ENCODE results near the gene PAGE2B. TPM values are rescaled to one million over a fixed set of nuclear protein-coding genes. Genes with fewer than 3 reads are reported as not detected.
"Not testable (repeated sequence)": the region's sequence is repeated elsewhere in the genome, so short reads cannot be mapped to it uniquely, and the experiment has no call there.

Gene PAGE2B
- total and polyA plus RNA-seq, 3 experiments from 2014 or later = not detected

DNA sequence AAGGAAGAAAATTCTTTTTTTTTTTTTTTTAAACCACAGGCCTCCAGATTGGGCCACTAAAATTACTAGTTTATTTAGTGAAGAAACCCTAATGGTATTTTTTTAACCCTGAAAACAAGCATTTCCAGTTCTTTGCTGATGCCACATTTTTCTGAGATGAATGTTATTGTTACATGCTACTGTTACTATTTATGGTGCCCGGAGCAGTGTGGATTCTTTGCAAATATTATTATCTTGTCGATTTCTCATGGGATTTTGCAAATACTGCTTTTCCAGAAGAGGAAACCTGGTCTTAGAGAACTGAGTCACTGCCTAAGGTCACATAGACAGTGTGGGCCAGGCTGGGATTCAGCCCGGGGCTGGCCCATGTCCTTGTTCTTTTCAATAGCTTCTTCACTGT is 35.4 kb upstream of the PAGE2B start:
- Histone ChIP-seq H3K27me3 (ENCODE audit: insufficient read depth, low read length, poor library complexity, severe bottlenecking) (no peaks in the 10 kb centered on the region), H3K36me3 (ENCODE audit: insufficient read depth, low read length) (no peaks in the 10 kb centered on the region), H3K4me1 (ENCODE audit: insufficient read depth, low read length) (no peaks in the 10 kb centered on the region), H3K9me3 (ENCODE audit: low read length) (no peaks in the 10 kb centered on the region), H3K27ac (ENCODE audit: low read depth, low read length) (no peak overlapping the region), H3K4me3 (ENCODE audit: low read length) (no peak overlapping the region)
- H3K4me1 Mint-ChIP-seq = no peaks in the 10 kb centered on the region
- CTCF ChIA-PET = no interaction called here
- no peaks in the 10 kb centered on the region for H3K36me3 Mint-ChIP-seq
- POLR2A ChIA-PET = no interaction called here
- no peak for DNase-seq
- H3K9me3 Mint-ChIP-seq = no peaks in the 10 kb centered on the region
- no peak overlapping the region for H3K4me3 Mint-ChIP-seq
- no peaks in the 10 kb centered on the region for H3K27me3 Mint-ChIP-seq
- no peak overlapping the region for H3K27ac Mint-ChIP-seq

DNA sequence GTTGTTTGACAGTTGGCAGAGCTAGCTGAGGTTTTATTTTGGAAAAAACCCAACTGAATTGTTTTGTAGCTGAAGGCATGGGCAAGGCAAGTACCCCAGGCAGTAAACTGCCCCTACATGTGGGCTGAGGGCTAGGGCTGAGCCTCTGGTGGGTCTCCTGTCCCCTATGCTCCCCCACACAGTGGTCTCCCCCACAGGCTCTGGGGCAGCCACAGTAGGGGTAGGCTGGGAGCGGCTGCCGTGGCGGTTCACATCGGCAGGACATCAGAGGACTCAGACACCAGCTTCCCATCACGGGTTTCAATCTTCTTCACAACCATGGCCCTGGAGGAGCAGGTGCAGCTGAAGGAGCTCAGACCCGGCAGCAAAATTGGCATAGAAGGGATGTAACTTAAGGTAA is 33.3 kb upstream of the PAGE2B start:
- no peaks in the 10 kb centered on the region for H3K27me3 Mint-ChIP-seq

DNA sequence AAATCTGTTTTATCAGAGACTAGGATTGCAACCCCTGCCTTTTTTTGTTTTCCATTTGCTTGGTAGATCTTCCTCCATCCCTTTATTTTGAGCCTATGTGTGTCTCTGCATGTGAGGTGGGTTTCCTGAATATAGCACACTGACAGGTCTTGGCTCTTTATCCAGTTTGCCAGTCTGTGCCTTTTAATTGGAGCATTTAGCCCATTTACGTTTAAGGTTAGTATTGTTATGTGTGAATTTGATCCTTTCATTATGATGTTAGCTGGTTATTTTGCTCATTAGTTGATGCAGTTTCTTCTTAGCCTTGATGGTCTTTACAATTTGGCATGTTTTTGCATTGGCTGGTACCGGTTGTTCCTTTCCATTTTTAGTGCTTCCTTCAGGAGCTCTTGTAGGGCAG is 24.2 kb upstream of the PAGE2B start:
- H3K4me3 ChIP-seq (ENCODE audit: low read length); H3K9me3 Mint-ChIP-seq; H3K4me3 Mint-ChIP-seq; H3K9me3 ChIP-seq (ENCODE audit: low read length); H3K4me1 ChIP-seq (ENCODE audit: insufficient read depth, low read length); H3K27ac ChIP-seq (ENCODE audit: low read depth, low read length); H3K27ac Mint-ChIP-seq; H3K36me3 Mint-ChIP-seq; DNase-seq; H3K4me1 Mint-ChIP-seq; H3K36me3 ChIP-seq (ENCODE audit: insufficient read depth, low read length); CTCF ChIA-PET; POLR2A ChIA-PET; H3K27me3 ChIP-seq (ENCODE audit: insufficient read depth, low read length, poor library complexity, severe bottlenecking): not testable (repeated sequence)
- peaks cover 0 to 12% of the 10 kb centered on the region in 2 donors for H3K27me3 Mint-ChIP-seq

More for the DNA sequence above, 33.3 kb upstream of the PAGE2B start:
- Mint-ChIP-seq H3K9me3 (no peaks in the 10 kb centered on the region), H3K27ac (no peak overlapping the region), H3K4me1 (no peaks in the 10 kb centered on the region), H3K4me3 (no peak overlapping the region), H3K36me3 (no peaks in the 10 kb centered on the region)
- Histone ChIP-seq H3K36me3 (ENCODE audit: insufficient read depth, low read length) (no peaks in the 10 kb centered on the region), H3K4me3 (ENCODE audit: low read length) (no peak overlapping the region), H3K4me1 (ENCODE audit: insufficient read depth, low read length) (no peaks in the 10 kb centered on the region), H3K27ac (ENCODE audit: low read depth, low read length) (no peak overlapping the region), H3K9me3 (ENCODE audit: low read length) (no peaks in the 10 kb centered on the region), H3K27me3 (ENCODE audit: insufficient read depth, low read length, poor library complexity, severe bottlenecking) (no peaks in the 10 kb centered on the region)
- CTCF ChIA-PET = no interaction called here
- no peak for DNase-seq
- POLR2A ChIA-PET = no interaction called here

DNA sequence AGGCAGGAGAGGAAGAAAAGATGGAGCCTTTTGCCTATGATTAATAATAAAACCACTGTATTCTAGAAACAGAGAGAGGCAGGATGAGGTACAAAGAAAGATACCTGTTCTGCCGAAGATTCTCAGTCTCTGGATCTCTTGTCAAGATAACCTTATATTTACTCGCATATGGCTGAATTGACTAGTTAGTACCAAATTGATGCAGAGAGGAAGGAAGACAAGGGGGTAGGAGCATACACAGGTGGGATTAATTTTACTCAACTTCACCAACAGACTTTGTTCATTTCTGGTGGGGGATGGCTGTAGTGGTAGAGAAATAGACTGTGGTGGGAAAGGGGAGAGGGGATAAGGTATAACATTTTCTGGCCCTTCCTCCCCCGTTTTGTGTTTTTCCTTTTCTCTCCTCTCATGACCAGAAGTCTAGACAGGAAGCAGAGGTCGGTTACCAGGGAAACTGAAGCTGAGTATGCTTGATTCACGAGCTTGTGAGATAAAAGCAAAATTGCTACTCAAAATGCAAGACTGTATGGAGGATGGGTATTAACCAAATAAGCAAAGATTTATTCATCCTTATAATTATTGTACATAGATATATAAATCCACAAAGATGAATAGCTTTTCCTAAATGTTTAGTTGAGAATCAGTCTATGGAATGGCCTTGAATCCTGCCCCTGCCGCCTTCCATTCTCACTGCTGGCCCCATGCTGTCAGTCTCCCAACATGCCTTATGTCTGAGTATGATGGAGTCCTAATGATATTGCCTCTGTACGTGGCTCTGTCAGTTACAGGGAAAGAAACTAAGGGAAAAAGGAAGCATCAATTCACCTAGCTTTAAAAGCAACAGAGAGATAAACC is 17.8 kb upstream of the PAGE2B start:
- Histone ChIP-seq H3K4me3 (ENCODE audit: low read length) (peak overlapping the region; percentile 33), H3K27me3 (ENCODE audit: insufficient read depth, low read length, poor library complexity, severe bottlenecking) (no peaks in the 10 kb centered on the region), H3K36me3 (ENCODE audit: insufficient read depth, low read length) (no peaks in the 10 kb centered on the region), H3K4me1 (ENCODE audit: insufficient read depth, low read length) (peaks cover 8% of the 10 kb centered on the region), H3K27ac (ENCODE audit: low read depth, low read length) (no peak overlapping the region), H3K9me3 (ENCODE audit: low read length) (no peaks in the 10 kb centered on the region)
- DNase-seq = peak in 4 of 5 donors; percentile 7 to 68 (median 50)
- H3K27me3 Mint-ChIP-seq = peaks cover 0 to 7% of the 10 kb centered on the region in 2 donors
- no peaks in the 10 kb centered on the region for H3K9me3 Mint-ChIP-seq
- no peaks in the 10 kb centered on the region for H3K36me3 Mint-ChIP-seq
- CTCF ChIA-PET = interaction anchor here (0.8 to 1.5 kb wide), 7 partner anchors 13 to 248 kb away, joined by 3 to 9 read pairs (median 3); partner anchors contain the start of gene APEX2
- POLR2A ChIA-PET = no interaction called here
- H3K27ac Mint-ChIP-seq = peak overlapping the region in 7 of 8 donors; percentile 11 to 90 (median 79)
- peaks cover 11 to 20% (median 19%) of the 10 kb centered on the region in 3 donors for H3K4me1 Mint-ChIP-seq
- peak overlapping the region; percentile 12 to 78 (median 58) for H3K4me3 Mint-ChIP-seq

DNA sequence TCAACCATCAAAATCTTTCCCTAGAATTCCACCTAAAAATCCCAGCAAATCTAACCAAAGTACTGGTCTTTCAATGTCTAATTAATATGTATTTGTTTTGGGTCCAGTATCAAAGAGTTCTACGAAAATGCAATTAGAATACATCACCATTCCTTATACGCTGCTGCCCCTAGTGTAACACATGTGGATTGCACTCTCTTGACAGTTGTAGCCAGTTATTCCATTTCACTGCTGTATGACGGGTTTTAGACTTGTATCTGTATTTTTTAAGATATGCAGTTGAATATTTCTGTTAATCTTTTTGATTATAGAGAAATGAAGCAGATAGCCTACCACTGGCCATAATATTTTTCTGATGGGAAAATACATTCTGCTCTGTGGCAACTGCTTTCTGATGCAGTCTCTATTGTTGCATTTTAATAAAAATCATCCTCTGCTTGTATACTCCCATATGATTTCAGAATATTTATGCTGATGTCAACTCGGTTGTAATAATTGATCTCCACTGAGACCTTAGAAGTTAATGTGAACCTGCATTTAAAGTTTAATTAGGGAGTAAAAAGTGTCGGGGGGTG is 17.1 kb upstream of the PAGE2B start:
- Histone ChIP-seq H3K9me3 (ENCODE audit: low read length) (no peaks in the 10 kb centered on the region), H3K4me1 (ENCODE audit: insufficient read depth, low read length) (peaks cover 8% of the 10 kb centered on the region), H3K4me3 (ENCODE audit: low read length) (peak overlapping the region; percentile 33), H3K36me3 (ENCODE audit: insufficient read depth, low read length) (no peaks in the 10 kb centered on the region), H3K27me3 (ENCODE audit: insufficient read depth, low read length, poor library complexity, severe bottlenecking) (no peaks in the 10 kb centered on the region), H3K27ac (ENCODE audit: low read depth, low read length) (no peak overlapping the region)
- DNase-seq = peak; percentile 2 to 46 (median 27)
- ChIA-PET CTCF (interaction anchor here (0.8 to 1.5 kb wide), 7 partner anchors 12 to 249 kb away, joined by 3 to 9 read pairs (median 3); partner anchors contain the start of gene APEX2), POLR2A (no interaction called here)
- Mint-ChIP-seq H3K4me1 (peaks cover 11 to 20% (median 19%) of the 10 kb centered on the region in 3 donors), H3K36me3 (no peaks in the 10 kb centered on the region), H3K27me3 (peaks cover 0 to 12% of the 10 kb centered on the region in 2 donors), H3K27ac (peak overlapping the region in 5 of 8 donors; percentile 11 to 90 (median 79)), H3K9me3 (no peaks in the 10 kb centered on the region), H3K4me3 (peak overlapping the region; percentile 12 to 78 (median 58))

DNA sequence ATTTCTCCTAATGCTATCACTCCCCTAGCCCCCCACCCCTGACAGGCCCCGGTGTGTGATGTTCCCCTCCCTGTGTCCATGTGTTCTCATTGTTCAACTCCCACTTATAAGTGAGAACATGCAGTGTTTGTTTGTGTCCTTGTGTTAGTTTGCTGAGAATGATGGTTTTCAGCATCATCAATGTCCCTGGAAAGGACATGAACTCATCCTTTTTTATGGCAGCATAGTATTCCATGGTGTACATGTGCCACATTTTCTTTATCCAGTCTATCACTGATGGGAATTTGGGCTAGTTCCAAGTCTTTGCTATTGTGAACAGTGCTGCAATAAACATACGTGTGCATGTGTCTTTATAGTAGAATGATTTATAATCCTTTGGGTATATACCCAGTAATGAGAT is 7.7 kb upstream of the PAGE2B start:
- CTCF ChIA-PET, POLR2A ChIA-PET: not testable (repeated sequence)

DNA sequence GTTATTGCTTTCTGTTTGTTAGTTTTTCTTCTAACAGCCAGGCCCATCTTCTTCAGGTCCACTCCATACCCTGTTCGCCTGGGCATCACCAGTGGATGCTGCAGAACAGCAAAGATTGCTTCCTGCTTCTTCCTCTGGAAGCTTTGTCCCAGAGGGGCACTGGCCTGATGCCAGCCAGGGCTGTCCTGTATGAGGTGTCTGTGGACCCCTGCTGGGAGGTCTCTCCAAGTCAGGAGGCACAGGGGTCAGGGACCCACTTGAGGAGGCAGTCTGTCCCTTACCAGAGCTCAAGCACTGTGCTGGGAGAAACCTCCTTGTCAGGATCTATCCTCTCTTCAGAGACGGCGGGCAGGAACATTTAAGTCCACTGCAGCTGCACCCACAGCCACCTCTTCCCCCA is 2.5 kb upstream of the PAGE2B start:
- Histone ChIP-seq H3K4me3 (ENCODE audit: low read length) (no peak overlapping the region), H3K4me1 (ENCODE audit: insufficient read depth, low read length) (no peaks in the 10 kb centered on the region), H3K27ac (ENCODE audit: low read depth, low read length) (no peak overlapping the region), H3K9me3 (ENCODE audit: low read length) (no peaks in the 10 kb centered on the region), H3K36me3 (ENCODE audit: insufficient read depth, low read length) (no peaks in the 10 kb centered on the region), H3K27me3 (ENCODE audit: insufficient read depth, low read length, poor library complexity, severe bottlenecking) (no peaks in the 10 kb centered on the region)
- Mint-ChIP-seq H3K4me1 (no peaks in the 10 kb centered on the region), H3K27ac (no peak overlapping the region), H3K9me3 (peaks cover 0 to 4% (median 0%) of the 10 kb centered on the region in 5 donors), H3K4me3 (no peak overlapping the region), H3K27me3 (peaks cover 11 to 41% of the 10 kb centered on the region in 2 donors), H3K36me3 (no peaks in the 10 kb centered on the region)
- CTCF ChIA-PET = no interaction called here
- POLR2A ChIA-PET = no interaction called here
- no peak for DNase-seq

More for the DNA sequence above, 7.7 kb upstream of the PAGE2B start:
- H3K4me1 Mint-ChIP-seq; H3K4me3 ChIP-seq (ENCODE audit: low read length); H3K36me3 Mint-ChIP-seq; H3K9me3 ChIP-seq (ENCODE audit: low read length); DNase-seq; H3K27ac Mint-ChIP-seq; H3K36me3 ChIP-seq (ENCODE audit: insufficient read depth, low read length); H3K4me1 ChIP-seq (ENCODE audit: insufficient read depth, low read length); H3K27ac ChIP-seq (ENCODE audit: low read depth, low read length); H3K9me3 Mint-ChIP-seq; H3K27me3 ChIP-seq (ENCODE audit: insufficient read depth, low read length, poor library complexity, severe bottlenecking); H3K4me3 Mint-ChIP-seq: not testable (repeated sequence)
- peaks cover 11 to 37% of the 10 kb centered on the region in 2 donors for H3K27me3 Mint-ChIP-seq

DNA sequence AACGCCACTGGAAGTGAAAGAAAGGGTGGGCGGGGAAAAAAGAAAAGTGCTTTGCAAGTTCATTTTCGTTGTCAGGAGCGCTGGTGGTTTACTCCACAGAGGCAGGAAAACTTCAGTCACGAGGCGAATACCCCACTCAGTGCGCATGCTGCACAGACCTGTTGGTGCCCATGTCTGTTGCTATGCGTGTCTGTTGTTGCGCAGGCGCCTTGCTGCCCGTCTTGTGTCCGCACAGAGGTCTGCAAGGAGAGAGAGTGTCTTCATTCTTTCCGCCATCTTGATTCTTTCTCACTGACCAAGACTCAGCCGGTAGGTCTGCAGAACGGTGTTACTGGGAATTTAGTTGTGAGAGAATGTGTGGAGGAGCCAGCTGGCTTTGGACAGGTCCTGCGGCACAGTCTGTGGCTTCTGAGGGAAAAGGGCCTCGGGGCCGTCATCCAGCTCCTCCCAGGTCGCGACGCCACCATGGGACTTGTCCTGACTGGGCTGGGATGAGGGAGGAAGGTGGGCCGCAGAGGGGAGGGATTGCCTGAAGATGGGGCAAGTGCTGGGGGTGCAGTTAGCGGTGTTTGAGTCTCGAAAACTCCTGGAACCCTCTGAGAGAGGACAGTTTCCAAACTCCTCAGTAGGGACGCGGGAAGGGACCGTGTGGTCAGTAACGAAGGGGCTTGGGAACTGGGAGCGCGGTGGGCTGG is 14.1 kb downstream of the PAGE2B start, which contains the start of gene PAGE2:
PAGE2 (plus strand) TSS at position 224 of the 695 bp plus-strand sequence. CDS start 1,003 bp downstream, outside the sequence.
- DNase-seq = no peak
- CTCF ChIA-PET = no interaction called here
- no peaks in the 10 kb centered on the region for H3K4me1 ChIP-seq (ENCODE audit: insufficient read depth, low read length)
- Mint-ChIP-seq H3K27me3 (peaks cover 0 to 17% of the 10 kb centered on the region in 2 donors), H3K27ac (no peak within 1 kb of the TSS), H3K4me3 (no peak within 1 kb of the TSS), H3K4me1 (no peaks in the 10 kb centered on the region), H3K36me3 (no peaks in the 10 kb centered on the region), H3K9me3 (peaks cover 0 to 3% (median 0%) of the 10 kb centered on the region in 5 donors)
- POLR2A ChIA-PET = no interaction called here
- no peak within 1 kb of the TSS for H3K27ac ChIP-seq (ENCODE audit: low read depth, low read length)
- H3K27me3 ChIP-seq (ENCODE audit: insufficient read depth, low read length, poor library complexity, severe bottlenecking) = no peaks in the 10 kb centered on the region
- H3K9me3 ChIP-seq (ENCODE audit: low read length) = no peaks in the 10 kb centered on the region
- H3K4me3 ChIP-seq (ENCODE audit: low read length) = no peak within 1 kb of the TSS
- H3K36me3 ChIP-seq (ENCODE audit: insufficient read depth, low read length) = no peaks in the 10 kb centered on the region

All from CD8-positive, alpha-beta memory T cell (primary cell).